Mammary epithelial cell (primary cell): ENCODE results near the gene CCDC121.

ENCODE experiments used
- EZH2 ChIP-seq: IDR thresholded peaks from 2 replicates; pipeline ENCODE4 v1.6.1; 2012; ENCODE audit warnings: low read length, inconsistent platforms, borderline replicate concordance
- TF ChIP-seq, protein P1 (sequence below), 2 donors: IDR thresholded peaks in 1 of 2; conservative IDR thresholded peaks in 1 of 2; 2 replicates each; pipeline ENCODE4 v1.5.1; 2011 to 2012; ENCODE audit warnings: inconsistent platforms in 2 of 2, low read length in 2 of 2, mild to moderate bottlenecking in 2 of 2, control low read depth in 1 of 2, low read depth in 1 of 2; ENCODE audit not compliant: insufficient read depth in 1 of 2; ENCODE audit errors: extremely low read depth in 1 of 2

DNA sequence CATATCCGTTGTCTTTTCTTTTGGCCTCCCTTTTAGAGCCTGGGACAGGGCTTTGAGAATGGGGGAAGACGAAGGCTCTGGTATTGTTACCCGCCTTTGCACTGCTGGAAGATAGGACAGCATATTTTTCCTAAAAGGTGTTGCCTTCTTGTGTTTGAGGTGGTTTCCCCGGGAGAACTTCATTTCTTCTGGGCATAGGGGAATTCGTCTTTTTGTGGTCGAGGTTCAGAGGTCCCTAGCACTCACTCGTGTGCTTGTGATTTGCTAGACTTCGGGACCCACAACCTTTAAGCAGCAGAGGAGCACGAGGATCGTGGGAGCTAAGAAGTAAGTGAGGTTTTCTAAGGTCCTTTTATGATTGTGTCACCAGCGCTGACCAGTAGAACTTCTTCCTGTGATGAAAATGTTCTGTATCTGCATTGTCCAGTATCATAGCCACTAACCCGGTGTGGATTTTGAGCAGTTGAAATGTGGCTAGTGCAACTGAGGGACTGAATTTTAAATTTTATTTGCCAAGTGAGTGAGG is 45.4 kb downstream of the CCDC121 start:
- TF ChIP-seq, protein P1, sequence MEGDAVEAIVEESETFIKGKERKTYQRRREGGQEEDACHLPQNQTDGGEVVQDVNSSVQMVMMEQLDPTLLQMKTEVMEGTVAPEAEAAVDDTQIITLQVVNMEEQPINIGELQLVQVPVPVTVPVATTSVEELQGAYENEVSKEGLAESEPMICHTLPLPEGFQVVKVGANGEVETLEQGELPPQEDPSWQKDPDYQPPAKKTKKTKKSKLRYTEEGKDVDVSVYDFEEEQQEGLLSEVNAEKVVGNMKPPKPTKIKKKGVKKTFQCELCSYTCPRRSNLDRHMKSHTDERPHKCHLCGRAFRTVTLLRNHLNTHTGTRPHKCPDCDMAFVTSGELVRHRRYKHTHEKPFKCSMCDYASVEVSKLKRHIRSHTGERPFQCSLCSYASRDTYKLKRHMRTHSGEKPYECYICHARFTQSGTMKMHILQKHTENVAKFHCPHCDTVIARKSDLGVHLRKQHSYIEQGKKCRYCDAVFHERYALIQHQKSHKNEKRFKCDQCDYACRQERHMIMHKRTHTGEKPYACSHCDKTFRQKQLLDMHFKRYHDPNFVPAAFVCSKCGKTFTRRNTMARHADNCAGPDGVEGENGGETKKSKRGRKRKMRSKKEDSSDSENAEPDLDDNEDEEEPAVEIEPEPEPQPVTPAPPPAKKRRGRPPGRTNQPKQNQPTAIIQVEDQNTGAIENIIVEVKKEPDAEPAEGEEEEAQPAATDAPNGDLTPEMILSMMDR (conservative IDR thresholded peaks at IDR 0.05 in 1 of 2, IDR thresholded peaks at IDR 0.05 in 1 of 2; ENCODE audit: extremely low read depth in 1 of 2, insufficient read depth in 1 of 2, low read depth in 1 of 2, low read length in 2 of 2), result no peak
- TF ChIP-seq EZH2, result no peak
